Measurements from ENCODE around the gene CPXM1. TPM values are rescaled to one million over a fixed set of nuclear protein-coding genes. Genes with fewer than 3 reads are reported as not detected.

CPXM1 gene
- total and polyA plus RNA-seq, 2 donors (not counting 3 experiments of a cell fraction or from before 2014, with no cell fraction given), result 18.9 to 20.3 TPM

GRCh38 chr20:2797136-2797983, 3.1 kb downstream of the CPXM1 start:
- FAIRE-seq (no peak), DNase-seq (ENCODE audit: low read depth, low spot score) (no peak)
- H3K9me3 ChIP-seq (replicated peaks; ENCODE audit: control insufficient read depth, insufficient read depth, low read length), result no peaks in the 10 kb centered on the region
- no peaks in the 10 kb centered on the region for H3K9me1 ChIP-seq (replicated peaks; ENCODE audit: control insufficient read depth, extremely low read depth, insufficient read depth, low read length)
- no peaks in the 10 kb centered on the region for H4K20me1 ChIP-seq (replicated peaks; ENCODE audit: control insufficient read depth, extremely low read depth, insufficient read depth, low read length)
- H3K4me3 ChIP-seq (replicated peaks in 1 of 3; ENCODE audit: insufficient read depth in 1 of 3, low read depth in 1 of 3, low read length in 3 of 3), result no peak overlapping the region
- BruUV-seq (replicated peaks), result no TSS peak
- intact Hi-C loops (cut with micrococcal nuclease) (no loop called here), dilution Hi-C loops (cut with MboI; ENCODE audit: extremely low pct_ligation_motif_present, low sequenced_read_pairs) (no loop called here)
- TF ChIP-seq CTCF (IDR thresholded peaks at IDR 0.05; ENCODE audit: extremely low read depth in 1 of 2, insufficient read depth in 1 of 2, low read depth in 1 of 2, low read length in 2 of 2), result no peak
- no peak for TF ChIP-seq EZH2 (IDR thresholded peaks at IDR 0.05; ENCODE audit: borderline replicate concordance, low read depth, low read length, severe bottlenecking)
- no peak for TF ChIP-seq MAX (IDR thresholded peaks at IDR 0.05; ENCODE audit: insufficient read depth, insufficient read length)
- TF ChIP-seq FOS (IDR thresholded peaks at IDR 0.05; ENCODE audit: borderline replicate concordance, insufficient read depth, low read length), result no peak
- TF ChIP-seq MYC (IDR thresholded peaks at IDR 0.05; ENCODE audit: low read depth, low read length), result no peak
- TF ChIP-seq POLR2A (IDR thresholded peaks at IDR 0.05; ENCODE audit: low read depth, low read length), result no peak
- no peak for TF ChIP-seq JUN (IDR thresholded peaks at IDR 0.05; ENCODE audit: borderline replicate concordance, insufficient read depth, insufficient read length, low read depth)
- no peak for TF ChIP-seq GATA2 (IDR thresholded peaks at IDR 0.05; ENCODE audit: insufficient read depth, insufficient read length, low read depth, low read length)
- no peak for TF ChIP-seq POLR2AphosphoS5 (IDR thresholded peaks at IDR 0.05; ENCODE audit: insufficient read depth, low read depth, low read length)
- no peaks in the 10 kb centered on the region for H3K79me2 ChIP-seq (ENCODE audit: control insufficient read depth, insufficient read depth, low read length)
- H3K27me3 ChIP-seq (ENCODE audit: control insufficient read depth in 2 of 2, insufficient read depth in 2 of 2, low read length in 2 of 2), result peaks cover 23 to 29% of the 10 kb centered on the region in 2 experiments
- H3K9ac ChIP-seq (replicated peaks; ENCODE audit: extremely low read depth, insufficient read depth, low read length), result no peak overlapping the region
- CTCF ChIA-PET, result interaction anchor here (2.7 kb wide), 1 partner anchor 55 kb away, joined by 7 read pairs; no protein-coding TSS in a partner anchor
- POLR2A ChIA-PET, result no interaction called here
- no peak overlapping the region for H3K27ac ChIP-seq (ENCODE audit: insufficient read depth, low read depth, low read length)
- H3K4me1 ChIP-seq (ENCODE audit: control insufficient read depth, extremely low read depth, insufficient read depth, low read length), result peaks cover 6% of the 10 kb centered on the region
- no peaks in the 10 kb centered on the region for H3K36me3 ChIP-seq (ENCODE audit: control insufficient read depth in 2 of 2, extremely low read depth in 1 of 2, insufficient read depth in 2 of 2, low read length in 2 of 2)
- H2AFZ ChIP-seq (ENCODE audit: low read depth, low read length), result no peak overlapping the region
- no peak overlapping the region for H3K4me2 ChIP-seq (ENCODE audit: insufficient read depth, low read length)

All from endothelial cell of umbilical vein (primary cell).